HG02981 (cell line): ENCODE results near the gene ILF3.

Experiments
- ATAC-seq: cut with Tn5 transposase; IDR thresholded peaks from one replicate; pipeline ENCODE4 v1.9.1; 2021; ENCODE audit warnings: mild to moderate bottlenecking, moderate library complexity; ENCODE audit not compliant: unreplicated experiment

ILF3 gene

DNA sequence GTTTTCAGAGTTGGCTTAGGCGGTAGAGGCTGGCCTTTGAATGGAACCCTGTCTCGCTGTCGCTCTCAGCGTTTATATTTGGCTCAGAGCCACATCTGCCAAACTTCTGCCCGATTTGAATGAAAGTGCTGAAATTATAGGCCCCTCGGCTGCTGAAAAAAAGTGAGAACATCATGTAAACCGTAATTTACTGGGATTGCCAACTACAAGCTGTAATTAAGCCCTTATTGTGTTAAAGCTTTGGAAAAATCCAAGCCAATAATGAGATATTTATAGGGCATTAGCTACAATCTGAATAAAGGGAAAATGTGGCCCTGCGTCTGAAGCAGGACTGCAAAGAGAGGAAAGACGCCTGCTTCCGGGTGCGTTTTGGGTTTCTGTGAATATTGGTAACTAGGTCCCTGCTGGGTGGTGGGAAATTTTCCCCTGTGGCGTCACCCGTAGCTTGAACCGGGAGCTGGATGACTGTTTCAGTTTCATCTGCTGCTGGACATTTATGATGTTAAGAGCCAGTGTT lies 73.6 kb downstream of the ILF3 start:
- no peak for ATAC-seq

DNA sequence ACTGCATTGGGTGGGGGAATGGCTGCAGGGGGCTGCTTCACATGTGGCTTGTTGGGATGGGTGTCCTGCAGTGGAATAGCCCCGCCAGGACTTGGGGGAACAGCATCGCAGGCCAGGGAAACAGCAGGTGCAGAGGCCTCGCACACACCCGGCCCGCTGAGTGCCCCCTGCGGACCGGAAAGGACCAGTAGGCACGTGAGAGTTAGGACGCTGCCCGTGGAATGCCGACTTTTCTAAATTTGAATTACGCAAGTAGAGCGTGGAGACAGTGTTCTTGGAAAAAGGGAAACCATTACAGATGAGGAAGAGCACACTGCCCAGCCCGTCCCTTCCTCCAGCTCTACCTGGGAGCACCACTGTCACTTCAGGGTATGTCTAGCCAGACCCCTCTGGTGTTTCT lies 75.3 kb downstream of the ILF3 start:
- no peak for ATAC-seq

GRCh38 chr19:10730932-10731331 lies 76.8 kb downstream of the ILF3 start:
- ATAC-seq = no peak

DNA sequence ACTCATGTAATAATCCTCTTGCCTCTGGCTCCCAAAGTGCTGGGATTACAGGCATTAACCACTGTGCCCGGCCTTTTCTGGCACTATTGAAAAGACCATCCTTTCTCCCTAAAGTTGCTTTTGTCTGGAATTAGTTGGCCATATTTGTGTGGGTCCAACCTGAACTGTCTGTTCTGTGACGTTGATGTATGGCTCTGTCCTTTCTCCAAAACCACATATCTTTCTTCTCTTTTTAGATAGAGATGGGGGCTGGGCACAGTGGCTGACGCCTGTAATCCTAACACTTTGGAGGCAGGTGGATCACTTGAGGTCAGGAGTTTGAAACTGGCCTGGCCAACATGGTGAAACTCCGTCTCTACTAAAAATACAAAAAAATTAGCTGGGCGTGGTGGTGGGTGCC lies 81.6 kb downstream of the ILF3 start:
- no peak for ATAC-seq

DNA sequence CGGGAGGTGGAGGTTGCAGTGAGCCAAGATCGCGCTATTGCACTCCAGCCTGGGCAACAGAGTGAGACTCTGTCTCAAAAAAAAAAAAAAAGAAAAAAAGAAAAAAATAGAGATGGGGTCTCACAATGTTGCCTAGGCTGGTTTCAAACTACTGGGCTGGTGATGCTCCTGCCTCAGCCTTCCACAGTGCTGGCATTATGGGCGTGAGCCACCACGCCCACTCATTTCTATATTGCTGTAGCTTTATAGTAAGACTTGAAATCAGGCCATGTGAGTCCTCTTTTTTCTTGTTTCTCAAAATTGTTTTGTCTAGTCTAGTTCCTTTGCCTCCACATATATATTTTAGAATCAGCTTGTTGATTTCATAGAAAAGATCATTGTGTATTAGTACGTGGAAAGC lies 82.0 kb downstream of the ILF3 start:
- ATAC-seq = no peak

GRCh38 chr19:10736916-10737551 lies 82.9 kb downstream of the ILF3 start:
- ATAC-seq = no peak

DNA sequence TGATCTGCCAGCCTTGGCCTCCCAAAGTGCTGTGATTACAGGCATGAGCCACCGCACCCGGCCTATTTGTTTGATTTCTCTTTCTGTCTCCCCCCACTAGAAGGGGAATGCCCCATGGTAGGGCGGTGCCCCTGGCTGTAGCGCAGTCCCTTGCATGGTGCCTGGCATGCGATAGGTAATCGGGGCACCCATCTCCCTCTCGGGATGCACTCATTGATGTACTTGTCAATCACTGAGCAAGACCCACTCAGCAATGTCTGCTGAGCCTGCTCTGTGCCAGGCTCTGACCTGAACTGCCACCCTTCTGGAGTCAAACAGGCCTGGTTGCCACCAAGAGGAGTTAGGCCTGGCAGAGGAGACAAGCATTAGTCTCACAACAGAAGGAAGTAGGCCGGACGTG lies 83.6 kb downstream of the ILF3 start:
- no peak for ATAC-seq

DNA sequence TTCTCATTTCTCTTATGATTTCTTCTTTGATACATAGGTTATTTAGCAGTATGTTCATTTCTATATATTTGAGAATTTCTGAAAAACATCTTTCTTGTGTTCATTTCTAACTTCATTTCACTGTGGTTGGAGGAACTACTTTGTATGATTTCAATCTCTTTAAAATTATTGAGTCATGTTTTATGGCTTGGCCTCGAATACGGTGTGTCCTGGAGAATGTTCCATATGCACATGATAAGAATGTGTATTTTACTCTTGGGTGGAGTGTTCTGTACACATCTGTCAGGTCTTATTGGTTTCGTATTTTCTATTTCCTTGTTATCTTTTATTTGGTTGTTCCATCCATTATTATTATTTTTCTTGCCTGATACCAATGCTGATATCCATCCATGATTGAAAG lies 86.7 kb downstream of the ILF3 start:
- ATAC-seq = no peak
